ENCODE measurements around the gene SELENON. TPM values are rescaled to one million over a fixed set of nuclear protein-coding genes. Genes with fewer than 3 reads are reported as not detected.

Gene SELENON
- total and polyA plus RNA-seq, 2 experiments from 2014 or later: 9.0 to 49.7 TPM

DNA sequence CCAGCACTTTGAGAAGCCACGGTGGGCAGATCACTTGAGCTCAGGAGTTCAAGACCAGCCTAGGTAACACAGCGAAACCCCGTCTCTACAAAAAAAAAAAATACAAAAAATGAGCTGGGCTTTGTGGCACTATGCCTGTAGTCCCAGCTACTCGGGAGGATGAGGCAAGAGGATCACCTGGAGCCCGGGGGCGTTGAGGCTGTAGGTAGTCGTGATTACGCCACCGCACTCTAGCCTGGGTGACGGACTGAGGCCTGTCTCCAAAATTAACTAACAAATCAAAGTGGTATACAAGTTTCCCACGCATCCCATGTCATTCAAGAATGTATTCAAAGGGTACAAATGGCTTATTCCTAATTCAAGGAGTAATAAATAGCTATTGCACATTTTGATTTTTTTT is 56.9 kb downstream of the SELENON start:
- Histone ChIP-seq H3K4me3 (no peak overlapping the region), H3K9ac (no peak overlapping the region), H3K4me1 (ENCODE audit: insufficient read depth) (no peaks in the 10 kb centered on the region), H4K20me1 (ENCODE audit: insufficient read depth) (no peaks in the 10 kb centered on the region), H2AFZ (no peak overlapping the region), H3F3A (ENCODE audit: insufficient read depth) (peaks cover 8% of the 10 kb centered on the region), H3K4me2 (ENCODE audit: unreplicated experiment) (no peak overlapping the region), H3K27me3 (replicated peaks; ENCODE audit: insufficient read depth) (no peaks in the 10 kb centered on the region), H3K36me3 (ENCODE audit: low read depth) (no peaks in the 10 kb centered on the region), H3K9me2 (ENCODE audit: insufficient read depth) (no peaks in the 10 kb centered on the region), H3K79me2 (ENCODE audit: insufficient read depth) (peaks cover 45% of the 10 kb centered on the region; the same call in 1 of the 2 replicates), H3K9me3 (ENCODE audit: low read depth) (no peaks in the 10 kb centered on the region), H3K27ac (no peak overlapping the region)
- TF ChIP-seq EZH2phosphoT487 (IDR thresholded peaks at IDR 0.05; ENCODE audit: insufficient read depth, low read depth): no peak
- TF ChIP-seq EZH2 (IDR thresholded peaks at IDR 0.05; ENCODE audit: insufficient read depth, poor library complexity, severe bottlenecking): no peak
- in situ Hi-C loops (cut with MboI): no loop called here
- no peak for DNase-seq
- 90 to 92% methylated on average over 11 of the region's 11 CpGs for WGBS, 2 experiments (ENCODE audit: low coverage in 1 of 2, low lambda C conversion rate in 2 of 2, missing lambda C conversion rate in 2 of 2)

DNA sequence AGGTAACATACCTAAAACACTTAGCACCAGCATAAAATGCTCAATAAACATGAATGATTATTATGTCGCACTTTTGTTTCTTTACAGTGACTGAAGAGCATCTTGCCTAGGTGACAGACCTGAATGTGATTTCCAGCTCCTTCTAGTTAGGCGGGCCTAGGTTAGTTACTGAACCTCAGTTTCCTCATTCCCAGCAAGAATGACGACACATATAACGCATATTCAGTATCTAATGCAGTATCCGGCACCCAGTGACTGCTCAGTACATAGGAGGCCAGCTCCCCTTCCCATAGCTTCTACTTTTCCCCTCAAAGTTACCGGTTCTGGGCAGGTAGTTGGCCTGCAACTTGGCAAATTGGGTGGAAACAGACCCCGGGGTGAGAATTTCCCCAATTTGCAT is 58.5 kb downstream of the SELENON start:
- Histone ChIP-seq H3K9me2 (ENCODE audit: insufficient read depth) (no peaks in the 10 kb centered on the region), H4K20me1 (ENCODE audit: insufficient read depth) (no peaks in the 10 kb centered on the region), H3K4me3 (peak overlapping the region; percentile 89), H3K79me2 (ENCODE audit: insufficient read depth) (peaks cover 34% of the 10 kb centered on the region; the same call in 1 of the 2 replicates), H3K27me3 (replicated peaks; ENCODE audit: insufficient read depth) (no peaks in the 10 kb centered on the region), H3K4me2 (ENCODE audit: unreplicated experiment) (peak overlapping the region; percentile 96), H3K9ac (peak overlapping the region; percentile 91), H3K9me3 (ENCODE audit: low read depth) (no peaks in the 10 kb centered on the region), H2AFZ (peak overlapping the region; percentile 96), H3K27ac (no peak overlapping the region), H3K36me3 (ENCODE audit: low read depth) (no peaks in the 10 kb centered on the region; the same call in 1 of the 2 replicates), H3K4me1 (ENCODE audit: insufficient read depth) (no peaks in the 10 kb centered on the region), H3F3A (ENCODE audit: insufficient read depth) (peaks cover 8% of the 10 kb centered on the region)
- WGBS, 2 experiments (ENCODE audit: low coverage in 1 of 2, low lambda C conversion rate in 2 of 2, missing lambda C conversion rate in 2 of 2): 36 to 37% methylated on average over 7 of the region's 7 CpGs
- in situ Hi-C loops (cut with MboI): no loop called here
- TF ChIP-seq EZH2 (IDR thresholded peaks at IDR 0.05; ENCODE audit: insufficient read depth, poor library complexity, severe bottlenecking) (no peak), EZH2phosphoT487 (IDR thresholded peaks at IDR 0.05; ENCODE audit: insufficient read depth, low read depth) (no peak)
- no peak for DNase-seq

DNA sequence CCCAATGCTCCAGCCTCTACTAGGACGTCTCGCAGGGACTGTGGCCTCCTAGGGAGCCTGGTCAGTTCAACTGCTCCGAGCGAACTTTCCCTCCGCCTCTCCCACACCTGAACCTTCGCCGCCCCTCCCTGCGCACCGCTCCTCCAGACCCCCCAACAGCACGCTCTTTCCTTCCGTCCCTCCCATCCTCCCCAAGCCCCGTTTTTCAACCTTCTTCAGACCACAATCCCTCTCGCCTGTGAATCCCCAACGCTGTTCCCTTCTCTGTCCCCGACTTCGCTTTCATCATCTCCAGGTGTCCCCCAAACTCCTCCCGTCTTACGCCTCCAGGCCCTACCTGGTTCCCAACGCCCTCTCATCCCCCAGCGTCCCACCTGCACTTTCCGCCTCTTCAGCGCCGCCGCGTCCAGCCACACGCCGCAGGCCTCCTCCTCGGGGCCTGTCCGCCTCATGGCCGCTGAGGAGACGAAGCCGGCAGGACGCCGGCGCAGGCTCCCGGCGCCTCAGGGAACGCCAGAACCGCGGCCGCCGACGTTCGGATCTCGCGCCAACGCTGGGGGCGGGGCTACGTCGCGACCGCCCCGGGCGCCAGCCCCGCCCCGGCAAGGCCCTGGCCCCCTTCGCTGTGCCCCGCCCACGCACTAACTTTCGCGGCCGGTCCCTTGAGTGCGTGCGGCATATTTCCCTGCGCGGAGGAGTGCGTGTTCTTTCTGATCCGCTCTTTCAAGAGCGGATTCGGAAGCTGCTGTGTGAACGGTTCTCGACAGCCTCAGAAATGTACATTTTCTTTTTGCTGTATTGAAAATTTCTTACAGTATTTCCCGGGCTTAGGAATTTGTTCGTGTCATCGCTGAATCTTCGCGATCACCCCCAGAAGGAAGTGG is 59.2 kb downstream of the SELENON start, which contains the start of gene AUNIP:
Gene AUNIP, minus strand, starts transcription at position 552 of the 884 bp plus-strand sequence. Its CDS starts 100 bp downstream, at position 452.
- peak within 1 kb of the TSS; percentile 89 for H3K4me3 ChIP-seq
- TF ChIP-seq EZH2 (IDR thresholded peaks at IDR 0.05; ENCODE audit: insufficient read depth, poor library complexity, severe bottlenecking) (no peak), EZH2phosphoT487 (IDR thresholded peaks at IDR 0.05; ENCODE audit: insufficient read depth, low read depth) (no peak)
- H3K79me2 ChIP-seq (ENCODE audit: insufficient read depth): peaks cover 28% of the 10 kb centered on the region; the same call in 1 of the 2 replicates
- no peaks in the 10 kb centered on the region for H3K9me2 ChIP-seq (ENCODE audit: insufficient read depth)
- peak within 1 kb of the TSS; percentile 96 for H3K4me2 ChIP-seq (ENCODE audit: unreplicated experiment)
- no peaks in the 10 kb centered on the region for H4K20me1 ChIP-seq (ENCODE audit: insufficient read depth)
- no peaks in the 10 kb centered on the region; the same call in 1 of the 2 replicates for H3K36me3 ChIP-seq (ENCODE audit: low read depth)
- WGBS, 2 experiments (ENCODE audit: low coverage in 1 of 2, low lambda C conversion rate in 2 of 2, missing lambda C conversion rate in 2 of 2): 1 to 2% methylated on average over 53 to 75 of the region's 77 CpGs
- in situ Hi-C loops (cut with MboI): no loop called here
- H2AFZ ChIP-seq: peak within 1 kb of the TSS; percentile 96
- peak within 1 kb of the TSS; percentile 91 for H3K9ac ChIP-seq
- DNase-seq: peak; percentile 97
- H3K9me3 ChIP-seq (ENCODE audit: low read depth): no peaks in the 10 kb centered on the region
- H3F3A ChIP-seq (ENCODE audit: insufficient read depth): peaks cover 8% of the 10 kb centered on the region
- H3K27me3 ChIP-seq (replicated peaks; ENCODE audit: insufficient read depth): no peaks in the 10 kb centered on the region
- peak within 1 kb of the TSS; percentile 87 for H3K27ac ChIP-seq
- no peaks in the 10 kb centered on the region for H3K4me1 ChIP-seq (ENCODE audit: insufficient read depth)

DNA sequence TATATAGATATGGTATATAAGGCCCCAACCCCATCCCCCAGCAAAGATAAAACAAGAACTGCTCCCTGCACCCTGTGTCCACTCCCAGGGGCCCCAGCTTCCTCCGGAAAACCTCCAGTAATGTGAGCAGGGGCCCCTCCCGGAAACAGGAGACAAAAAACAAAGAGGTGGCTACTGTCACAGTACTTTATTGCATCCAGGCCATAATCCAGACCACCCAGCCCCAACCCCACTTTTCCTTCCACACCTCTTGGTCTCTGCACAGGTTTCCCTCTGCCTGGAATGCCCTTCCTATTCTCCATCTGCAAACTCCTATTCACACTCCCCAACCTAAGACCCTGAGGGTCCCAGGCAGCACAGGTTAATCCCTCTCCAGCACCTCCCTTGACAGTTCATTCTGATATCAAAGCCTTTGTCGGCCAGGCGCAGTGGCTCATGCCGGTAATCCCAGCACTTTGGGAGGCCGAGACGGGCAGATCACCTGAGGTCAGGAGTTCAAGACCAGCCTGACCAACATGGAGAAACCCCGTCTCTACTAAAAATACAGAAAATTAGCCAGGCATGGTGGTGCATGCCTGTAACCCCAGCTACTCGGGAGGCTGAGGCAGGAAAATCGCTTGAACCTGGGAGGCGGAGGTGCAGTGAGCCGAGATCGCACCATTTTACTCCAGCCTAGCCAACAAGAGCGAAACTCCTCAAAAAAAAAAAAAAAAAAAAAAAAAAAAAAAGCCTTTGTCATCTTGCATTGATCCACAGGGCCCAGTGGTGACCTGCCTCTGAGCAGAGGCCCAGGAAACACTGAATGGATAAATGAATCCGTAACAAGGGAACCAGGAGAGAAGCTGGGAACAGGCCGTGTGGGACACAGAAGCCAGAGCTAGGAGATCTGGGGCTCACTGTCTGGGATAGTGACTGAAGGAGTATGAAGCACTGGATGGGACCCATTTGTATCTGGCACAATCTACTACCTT is 61.6 kb downstream of the SELENON start:
- TF ChIP-seq EZH2phosphoT487 (IDR thresholded peaks at IDR 0.05; ENCODE audit: insufficient read depth, low read depth) (no peak), EZH2 (IDR thresholded peaks at IDR 0.05; ENCODE audit: insufficient read depth, poor library complexity, severe bottlenecking) (no peak)

More for the DNA sequence above, 61.6 kb downstream of the SELENON start:
- peaks cover 8% of the 10 kb centered on the region for H3F3A ChIP-seq (ENCODE audit: insufficient read depth)
- no peak overlapping the region for H3K4me3 ChIP-seq
- H3K36me3 ChIP-seq (ENCODE audit: low read depth): no peaks in the 10 kb centered on the region; the same call in 1 of the 2 replicates
- peaks cover 19% of the 10 kb centered on the region; the same call in 1 of the 2 replicates for H3K79me2 ChIP-seq (ENCODE audit: insufficient read depth)
- DNase-seq: no peak
- WGBS, 2 experiments (ENCODE audit: low coverage in 1 of 2, low lambda C conversion rate in 2 of 2, missing lambda C conversion rate in 2 of 2): 79 to 85% methylated on average over 10 to 16 of the region's 16 CpGs
- no peak overlapping the region for H3K27ac ChIP-seq
- no peaks in the 10 kb centered on the region for H4K20me1 ChIP-seq (ENCODE audit: insufficient read depth)
- in situ Hi-C loops (cut with MboI): no loop called here
- H3K27me3 ChIP-seq (replicated peaks; ENCODE audit: insufficient read depth): no peaks in the 10 kb centered on the region
- no peak overlapping the region for H3K9ac ChIP-seq
- no peak overlapping the region for H3K4me2 ChIP-seq (ENCODE audit: unreplicated experiment)
- no peaks in the 10 kb centered on the region for H3K9me2 ChIP-seq (ENCODE audit: insufficient read depth)
- H3K4me1 ChIP-seq (ENCODE audit: insufficient read depth): no peaks in the 10 kb centered on the region
- no peak overlapping the region for H2AFZ ChIP-seq
- no peaks in the 10 kb centered on the region for H3K9me3 ChIP-seq (ENCODE audit: low read depth)

Data from GM23248 (cell line).